Stimulated activated CD8-positive, alpha-beta memory T cell treated with anti-CD3 and anti-CD28 coated beads, Interleukin-7, amount 100 ng/mL, for 48 hours (primary cell): Measurements from ENCODE around the gene OPN4.

Source experiments
- DNase-seq, 2 donors: peaks; one replicate each; pipeline ENCODE4 v3.0.0-alpha.2; 2020; ENCODE audit warnings: low read depth in 1 of 2; ENCODE audit errors: extremely low read depth in 1 of 2

The OPN4 gene

DNA sequence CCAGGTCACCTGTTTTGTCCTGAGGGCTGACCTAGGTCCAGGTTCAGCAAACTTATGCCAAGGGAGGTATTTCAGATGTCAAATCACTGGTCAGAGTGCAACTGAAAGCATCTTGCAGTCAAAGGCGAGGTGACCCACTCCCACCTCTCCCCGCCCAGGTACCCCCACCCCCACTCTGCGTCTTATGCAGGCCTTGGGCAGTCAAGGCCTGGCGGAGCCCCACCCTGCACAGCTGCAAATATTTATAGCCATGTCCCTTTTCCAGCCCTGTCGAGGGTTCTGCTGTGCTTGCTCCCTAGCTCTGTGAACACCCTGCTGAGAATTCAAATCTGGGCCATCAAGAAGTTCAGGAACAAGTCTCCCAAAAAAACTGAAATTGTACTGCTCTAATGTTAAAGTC is 61.5 kb downstream of the OPN4 start:
- DNase-seq = no peak
